ENCODE measurements around the gene TRPV2. TPM values are rescaled to one million over a fixed set of nuclear protein-coding genes. Genes with fewer than 3 reads are reported as not detected.

The TRPV2 gene
- total RNA-seq, 6 donors from 2014 or later = 33.4 to 127 (median 48.6) TPM

DNA sequence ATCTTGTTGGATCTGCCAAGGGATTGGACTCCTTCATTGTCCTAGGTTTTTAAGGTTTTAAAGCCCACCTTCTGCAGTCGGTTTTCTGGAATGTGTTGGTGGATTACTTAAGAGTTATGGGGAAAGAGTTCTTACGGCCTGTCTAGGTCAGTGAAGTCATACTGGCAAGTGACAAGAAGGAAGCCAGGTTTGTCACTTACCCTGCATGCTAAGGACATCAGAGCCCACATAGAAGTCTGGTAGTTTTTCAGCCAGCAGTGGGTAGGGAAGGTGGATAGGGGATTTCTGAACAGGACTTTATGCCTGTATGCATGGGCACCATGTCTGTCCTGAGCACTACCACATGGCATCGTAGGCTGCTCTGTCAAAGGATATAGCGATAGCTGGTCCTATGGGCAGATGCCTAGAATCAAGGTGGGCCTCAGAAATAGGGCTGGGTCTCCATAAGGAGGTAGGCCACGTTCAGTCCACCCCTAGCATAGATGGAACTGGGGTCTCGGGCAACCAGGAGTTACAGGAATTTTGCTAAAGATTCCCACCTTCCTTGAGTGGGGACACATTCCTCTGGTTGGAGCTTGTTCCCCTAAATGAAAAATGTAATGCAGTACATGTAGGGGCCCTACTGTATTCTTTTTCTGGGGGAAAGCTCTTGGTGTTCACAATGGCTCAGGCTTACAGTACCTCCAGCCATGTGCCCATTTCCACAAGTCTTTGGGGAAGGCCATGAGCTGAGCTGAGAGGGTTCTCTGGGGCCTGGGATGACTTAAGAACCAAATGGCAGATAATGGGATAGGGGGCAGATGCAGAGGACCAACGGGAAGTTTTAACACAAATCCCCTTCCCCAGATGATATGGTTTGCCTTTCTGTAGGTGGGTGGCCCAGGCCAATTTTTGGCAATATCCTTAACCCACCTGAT, 27.5 kb downstream of the TRPV2 start:
- no peak for TF ChIP-seq POLR2A (IDR thresholded peaks at IDR 0.05)
- no peak for TF ChIP-seq EP300 (IDR thresholded peaks at IDR 0.05)
- no peak for TF ChIP-seq POLR2AphosphoS5 (IDR thresholded peaks at IDR 0.05)
- TF ChIP-seq, protein P1, sequence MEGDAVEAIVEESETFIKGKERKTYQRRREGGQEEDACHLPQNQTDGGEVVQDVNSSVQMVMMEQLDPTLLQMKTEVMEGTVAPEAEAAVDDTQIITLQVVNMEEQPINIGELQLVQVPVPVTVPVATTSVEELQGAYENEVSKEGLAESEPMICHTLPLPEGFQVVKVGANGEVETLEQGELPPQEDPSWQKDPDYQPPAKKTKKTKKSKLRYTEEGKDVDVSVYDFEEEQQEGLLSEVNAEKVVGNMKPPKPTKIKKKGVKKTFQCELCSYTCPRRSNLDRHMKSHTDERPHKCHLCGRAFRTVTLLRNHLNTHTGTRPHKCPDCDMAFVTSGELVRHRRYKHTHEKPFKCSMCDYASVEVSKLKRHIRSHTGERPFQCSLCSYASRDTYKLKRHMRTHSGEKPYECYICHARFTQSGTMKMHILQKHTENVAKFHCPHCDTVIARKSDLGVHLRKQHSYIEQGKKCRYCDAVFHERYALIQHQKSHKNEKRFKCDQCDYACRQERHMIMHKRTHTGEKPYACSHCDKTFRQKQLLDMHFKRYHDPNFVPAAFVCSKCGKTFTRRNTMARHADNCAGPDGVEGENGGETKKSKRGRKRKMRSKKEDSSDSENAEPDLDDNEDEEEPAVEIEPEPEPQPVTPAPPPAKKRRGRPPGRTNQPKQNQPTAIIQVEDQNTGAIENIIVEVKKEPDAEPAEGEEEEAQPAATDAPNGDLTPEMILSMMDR (IDR thresholded peaks at IDR 0.05) = no peak
- WGBS, 2 donors = 64 to 68% methylated on average over 5 to 7 of the region's 7 CpGs
- peaks cover 26 to 58% (median 33%) of the 10 kb centered on the region in 4 donors for H3K4me1 ChIP-seq
- no peaks in the 10 kb centered on the region for H3K9me3 ChIP-seq
- DNase-seq = no peak
- no peak for ATAC-seq (ENCODE audit: low FRiP score in 2 of 2)
- no peak overlapping the region for H3K4me3 ChIP-seq
- peak overlapping the region in 3 of 4 donors; percentile 1 to 90 (median 46) for H3K27ac ChIP-seq
- no peaks in the 10 kb centered on the region for H3K27me3 ChIP-seq
- peaks cover 15 to 62% (median 37%) of the 10 kb centered on the region in 4 donors for H3K36me3 ChIP-seq

DNA sequence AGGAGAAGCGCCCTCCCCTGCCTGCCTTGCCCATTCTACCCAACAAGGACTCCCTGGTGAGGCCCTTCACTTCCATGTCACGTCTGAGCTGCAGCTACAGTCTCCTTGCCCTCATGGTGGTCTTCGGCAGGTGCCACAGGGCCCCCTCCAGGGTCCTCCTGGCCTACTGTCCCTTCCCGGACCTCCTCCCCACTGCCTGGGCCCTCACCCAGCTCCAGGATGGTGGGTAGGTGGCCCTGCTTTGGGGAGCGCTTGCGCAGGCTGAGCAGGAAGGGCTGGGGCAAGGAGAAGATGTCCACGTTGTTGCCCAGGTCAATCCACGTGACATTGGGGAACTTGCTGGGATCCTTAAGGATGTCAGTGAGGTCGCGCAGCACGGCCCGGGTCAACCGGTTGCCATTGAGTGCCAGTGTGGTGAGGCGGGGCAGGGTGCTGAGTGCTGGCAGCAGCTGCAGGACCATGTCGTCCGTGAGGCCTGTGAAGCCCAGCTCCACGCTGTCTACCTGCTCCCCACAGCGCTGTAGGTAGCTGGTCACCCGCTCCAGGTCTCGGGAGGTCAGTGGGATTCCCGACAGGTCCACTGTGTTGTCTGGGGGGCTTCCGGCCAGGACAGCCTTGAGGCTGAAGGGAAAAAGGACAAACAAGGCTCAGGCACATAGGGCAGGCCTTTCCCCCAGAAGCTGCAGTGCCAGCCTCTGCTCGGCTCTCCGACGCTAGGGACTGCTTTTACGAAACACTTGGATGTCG, 28.3 kb downstream of the TRPV2 start:
- peak overlapping the region in 2 of 4 donors; percentile 0 to 24 for H3K27ac ChIP-seq
- H3K4me3 ChIP-seq = no peak overlapping the region
- peaks cover 23 to 53% (median 30%) of the 10 kb centered on the region in 4 donors for H3K4me1 ChIP-seq
- no peaks in the 10 kb centered on the region for H3K27me3 ChIP-seq
- TF ChIP-seq POLR2AphosphoS5 (IDR thresholded peaks at IDR 0.05) (no peak), POLR2A (IDR thresholded peaks at IDR 0.05) (no peak), EP300 (IDR thresholded peaks at IDR 0.05) (no peak)
- TF ChIP-seq, protein P1 (IDR thresholded peaks at IDR 0.05) = no peak
- DNase-seq (peak in 1 of 2 donors; percentile 67), ATAC-seq (ENCODE audit: low FRiP score in 2 of 2) (no peak)
- WGBS, 2 donors = 82% methylated on average over 19 to 24 of the region's 27 CpGs
- no peaks in the 10 kb centered on the region for H3K9me3 ChIP-seq
- H3K36me3 ChIP-seq = peaks cover 15 to 66% (median 39%) of the 10 kb centered on the region in 4 donors

DNA sequence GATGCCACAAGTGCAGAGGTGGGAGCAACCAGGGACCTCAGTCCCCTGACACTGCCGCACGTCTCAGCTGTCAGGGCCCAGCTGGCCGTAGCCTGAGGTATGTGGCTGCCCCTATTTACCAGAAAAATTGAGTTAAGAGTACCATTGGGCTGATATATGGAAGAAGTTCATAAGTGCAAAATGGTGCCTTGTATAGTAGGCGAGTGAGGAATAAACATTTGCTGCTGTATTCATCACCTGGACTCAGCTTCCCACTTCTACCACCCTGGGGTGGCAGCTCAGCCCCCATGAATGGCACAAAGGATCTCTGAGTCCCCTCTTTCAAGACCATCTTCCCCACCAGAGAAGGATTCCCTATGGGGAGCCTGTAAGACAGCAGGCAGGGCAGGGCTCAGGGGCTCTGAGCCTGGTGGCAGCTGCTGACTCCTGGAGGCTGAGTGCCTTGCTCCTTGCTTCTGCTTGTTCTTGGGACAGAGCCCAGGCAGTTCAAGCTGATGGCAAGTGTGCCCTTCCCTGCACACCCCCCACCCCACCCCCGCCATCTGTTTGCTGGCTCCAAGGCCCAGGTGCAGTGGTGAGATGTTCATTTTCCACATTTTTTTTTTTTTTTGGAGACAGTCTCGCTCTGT, 29.0 kb downstream of the TRPV2 start:
- 83 to 92% methylated on average over 6 of the region's 6 CpGs for WGBS, 2 donors
- DNase-seq (no peak), ATAC-seq (ENCODE audit: low FRiP score in 2 of 2) (no peak)
- Histone ChIP-seq H3K9me3 (no peaks in the 10 kb centered on the region), H3K36me3 (peaks cover 15 to 72% (median 42%) of the 10 kb centered on the region in 4 donors), H3K4me1 (peaks cover 23 to 53% (median 30%) of the 10 kb centered on the region in 4 donors), H3K27ac (peak overlapping the region in 1 of 4 donors; percentile 0), H3K27me3 (no peaks in the 10 kb centered on the region), H3K4me3 (no peak overlapping the region)
- TF ChIP-seq EP300 (IDR thresholded peaks at IDR 0.05) (no peak), POLR2A (IDR thresholded peaks at IDR 0.05) (no peak), POLR2AphosphoS5 (IDR thresholded peaks at IDR 0.05) (no peak)
- TF ChIP-seq, protein P1 (IDR thresholded peaks at IDR 0.05) = no peak

DNA sequence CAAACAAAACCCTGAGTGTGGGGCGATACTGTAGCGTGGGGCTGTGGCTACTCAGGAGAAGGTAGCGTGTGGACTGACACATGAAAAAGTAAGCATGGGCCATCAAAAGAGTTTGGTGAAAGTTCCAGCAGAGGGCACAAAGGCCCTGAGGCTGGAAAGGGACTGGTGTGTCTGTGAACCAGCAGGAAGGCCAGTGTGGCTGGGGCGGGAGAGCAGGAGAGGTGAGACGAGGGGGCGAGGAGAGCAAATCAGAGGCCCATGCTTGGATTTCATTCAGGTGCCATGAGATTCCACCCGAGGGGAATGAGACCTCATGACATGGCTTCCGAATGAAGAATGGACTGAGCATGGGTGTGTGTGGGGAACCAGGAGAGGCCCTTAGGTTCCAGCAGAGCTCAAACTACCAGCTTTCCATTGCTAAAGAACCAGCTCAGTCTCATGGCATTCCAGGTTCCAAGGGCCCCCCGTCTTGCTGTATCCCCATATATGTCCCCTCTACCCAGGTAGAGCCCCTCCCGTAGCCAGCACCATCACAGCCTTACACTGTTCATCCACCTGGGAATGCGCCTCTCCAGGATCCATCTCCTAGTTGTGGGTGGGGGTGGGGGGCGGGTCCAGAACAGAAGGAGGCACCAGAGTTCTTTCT, 31.1 kb downstream of the TRPV2 start:
- Histone ChIP-seq H3K27ac (no peak overlapping the region), H3K9me3 (no peaks in the 10 kb centered on the region), H3K4me1 (peaks cover 8 to 32% (median 13%) of the 10 kb centered on the region in 4 donors), H3K36me3 (peaks cover 11 to 62% (median 39%) of the 10 kb centered on the region in 4 donors), H3K4me3 (no peak overlapping the region), H3K27me3 (no peaks in the 10 kb centered on the region)
- TF ChIP-seq POLR2A (IDR thresholded peaks at IDR 0.05) (no peak), EP300 (IDR thresholded peaks at IDR 0.05) (no peak), POLR2AphosphoS5 (IDR thresholded peaks at IDR 0.05) (no peak)
- TF ChIP-seq, protein P1 (IDR thresholded peaks at IDR 0.05) = no peak
- WGBS, 2 donors = 87 to 89% methylated on average over 10 to 12 of the region's 12 CpGs
- ATAC-seq (ENCODE audit: low FRiP score in 2 of 2) = no peak
- DNase-seq = no peak
